H9 (cell line): ENCODE measurements around the gene TAOK1. TPM values are rescaled to one million over a fixed set of nuclear protein-coding genes. Genes with fewer than 3 reads are reported as not detected.

ENCODE experiments used
- DNase-seq: peaks from one replicate; pipeline ENCODE4 v3.0.0-alpha.2; 2017
- H2AFZ ChIP-seq: one replicate; pipeline ENCODE4 v1.6.1; 2013; ENCODE audit warnings: mild to moderate bottlenecking, low read length, control low read depth, moderate library complexity
- H2AK5ac ChIP-seq: 2 replicates; pipeline ENCODE4 v1.6.1; 2013; ENCODE audit warnings: low read length, control low read depth, mixed read lengths; ENCODE audit not compliant: insufficient read length
- H2BK120ac ChIP-seq: one replicate; pipeline ENCODE4 v1.6.1; 2013; ENCODE audit warnings: low read depth, mild to moderate bottlenecking, low read length, control low read depth, inconsistent platforms; ENCODE audit not compliant: poor library complexity, severe bottlenecking
- H2BK12ac ChIP-seq: 2 replicates; pipeline ENCODE4 v1.6.1; 2013; ENCODE audit warnings: low read length, control low read depth, mixed read lengths, low read depth; ENCODE audit not compliant: insufficient read length
- H2BK15ac ChIP-seq: 2 replicates; pipeline ENCODE4 v1.6.1; 2013; ENCODE audit warnings: low read depth, low read length, control low read depth
- H2BK20ac ChIP-seq: one replicate; pipeline ENCODE4 v1.6.1; 2013; ENCODE audit warnings: low read depth, mild to moderate bottlenecking, low read length, control low read depth, inconsistent platforms; ENCODE audit not compliant: poor library complexity, severe bottlenecking
- H2BK5ac ChIP-seq: 2 replicates; pipeline ENCODE4 v1.6.1; 2013; ENCODE audit warnings: low read length, control low read depth, mixed read lengths; ENCODE audit not compliant: insufficient read length
- H3K14ac ChIP-seq: 2 replicates; pipeline ENCODE4 v1.6.1; 2013; ENCODE audit warnings: low read length, control low read depth; ENCODE audit not compliant: insufficient read depth
- H3K18ac ChIP-seq: 2 replicates; pipeline ENCODE4 v1.6.1; 2013; ENCODE audit warnings: low read depth, mild to moderate bottlenecking, mixed read lengths, low read length, control low read depth; ENCODE audit not compliant: insufficient read length
- H3K23ac ChIP-seq: 2 replicates; pipeline ENCODE4 v1.6.1; 2013; ENCODE audit warnings: low read length, control low read depth, mixed read lengths, low read depth; ENCODE audit not compliant: insufficient read length
- H3K23me2 ChIP-seq: 2 replicates; pipeline ENCODE4 v1.6.1; 2013; ENCODE audit warnings: low read depth, mild to moderate bottlenecking, mixed read lengths, low read length, control low read depth; ENCODE audit not compliant: insufficient read length, poor library complexity, severe bottlenecking
- H3K27ac ChIP-seq: 2 replicates; pipeline ENCODE4 v1.5.1; 2013; ENCODE audit warnings: low read length, control low read depth, mixed read lengths, low read depth; ENCODE audit not compliant: insufficient read length
- H3K27me3 ChIP-seq: 2 replicates; pipeline ENCODE4 v1.6.1; 2013; ENCODE audit warnings: low read length, control low read depth, inconsistent platforms; ENCODE audit not compliant: insufficient read depth
- H3K4ac ChIP-seq: 2 replicates; pipeline ENCODE4 v1.6.1; 2013; ENCODE audit warnings: low read depth, mild to moderate bottlenecking, control low read depth, inconsistent platforms, low read length, moderate library complexity
- H3K4me1 ChIP-seq: 2 replicates; pipeline ENCODE4 v1.6.1; 2013; ENCODE audit warnings: low read length, control low read depth, inconsistent platforms; ENCODE audit not compliant: insufficient read depth
- H3K4me2 ChIP-seq: 2 replicates; pipeline ENCODE4 v1.6.1; 2013; ENCODE audit warnings: low read length, control low read depth, mixed read lengths; ENCODE audit not compliant: insufficient read length, insufficient read depth
- H3K56ac ChIP-seq: 2 replicates; pipeline ENCODE4 v1.6.1; 2013; ENCODE audit warnings: low read depth, mild to moderate bottlenecking, mixed read lengths, low read length, control low read depth; ENCODE audit not compliant: insufficient read length
- H3K79me1 ChIP-seq: 2 replicates; pipeline ENCODE4 v1.6.1; 2013; ENCODE audit warnings: low read depth, mild to moderate bottlenecking, moderate library complexity, low read length, control low read depth, inconsistent platforms; ENCODE audit not compliant: insufficient read depth, poor library complexity, severe bottlenecking
- H3K79me2 ChIP-seq: 2 replicates; pipeline ENCODE4 v1.6.1; 2013; ENCODE audit warnings: low read length, control low read depth, inconsistent platforms; ENCODE audit not compliant: insufficient read depth
- H3K9ac ChIP-seq: 2 replicates; pipeline ENCODE4 v1.6.1; 2013; ENCODE audit warnings: low read length, control low read depth, mixed read lengths; ENCODE audit not compliant: insufficient read length; ENCODE audit errors: extremely low read depth
- H3K9me3 ChIP-seq: one replicate; pipeline ENCODE4 v1.6.1; 2013; ENCODE audit warnings: low read depth, low read length, inconsistent platforms; ENCODE audit not compliant: control insufficient read depth
- H3T11ph ChIP-seq: one replicate; pipeline ENCODE4 v1.6.1; 2013; ENCODE audit warnings: mild to moderate bottlenecking, low read length, control low read depth, inconsistent platforms
- H4K20me1 ChIP-seq: one replicate; pipeline ENCODE4 v1.6.1; 2013; ENCODE audit not compliant: control insufficient read depth, insufficient read length, insufficient read depth
- H4K5ac ChIP-seq: 2 replicates; pipeline ENCODE4 v1.6.1; 2013; ENCODE audit warnings: low read depth, mild to moderate bottlenecking, mixed read lengths, low read length, control low read depth; ENCODE audit not compliant: insufficient read length
- H4K8ac ChIP-seq: replicated peaks from 2 replicates; pipeline ENCODE4 v1.6.1; 2013; ENCODE audit warnings: low read length, control low read depth, mixed read lengths, low read depth; ENCODE audit not compliant: insufficient read length
- H4K91ac ChIP-seq: 2 replicates; pipeline ENCODE4 v1.6.1; 2013; ENCODE audit warnings: low read depth, mild to moderate bottlenecking, moderate library complexity, mixed read lengths, low read length, control low read depth; ENCODE audit not compliant: insufficient read length
- H3K27ac Mint-ChIP-seq, 3 experiments: 2 replicates in 2 of 3; 3 replicates in 1 of 3; pipeline ENCODE4 v1.8.0; 2020 to 2021; ENCODE audit warnings: mixed read lengths in 3 of 3, mild to moderate bottlenecking in 1 of 3, moderate library complexity in 1 of 3
- H3K27me3 Mint-ChIP-seq: 2 replicates; pipeline ENCODE4 v1.8.0; 2021; ENCODE audit warnings: low read depth, mild to moderate bottlenecking, moderate library complexity, mixed read lengths
- H3K36me3 Mint-ChIP-seq, 3 experiments: 2 replicates in 2 of 3; 3 replicates in 1 of 3; pipeline ENCODE4 v1.8.0; 2020 to 2021; ENCODE audit warnings: low read depth in 3 of 3, mixed read lengths in 3 of 3; ENCODE audit not compliant: insufficient read depth in 1 of 3
- H3K4me1 Mint-ChIP-seq, 2 experiments: 2 replicates each; pipeline ENCODE4 v1.8.0; 2020; ENCODE audit warnings: mixed read lengths in 2 of 2
- H3K4me3 Mint-ChIP-seq, 2 experiments: 2 replicates in 1 of 2; 3 replicates in 1 of 2; pipeline ENCODE4 v1.8.0; 2020 to 2021; ENCODE audit warnings: mild to moderate bottlenecking in 2 of 2, mixed read lengths in 2 of 2, moderate library complexity in 1 of 2
- H3K9me3 Mint-ChIP-seq, 2 experiments: 2 replicates in 1 of 2; 3 replicates in 1 of 2; pipeline ENCODE4 v1.8.0; 2020; ENCODE audit warnings: mild to moderate bottlenecking in 2 of 2, mixed read lengths in 2 of 2, moderate library complexity in 1 of 2
- CTCF ChIP-seq: fragments of 200-600 bp; sonication (generic); conservative IDR thresholded peaks from 3 replicates; pipeline ENCODE4 v1.8.0; 2021; ENCODE audit warnings: antibody characterized with exemption, mild to moderate bottlenecking
- total RNA-seq: library from RNA; stranded (reverse); gene quantifications from 2 replicates; pipeline ENCODE4 v1.2.1, GENCODE V29; 2021

Gene TAOK1
- total RNA-seq, 1 experiment from 2014 or later = 93.0 TPM

GRCh38 chr17:29368161-29368560 is 22.0 kb upstream of the TAOK1 start:
- Histone ChIP-seq H3K9me3 (no peaks in the 10 kb centered on the region), H2BK15ac (no peak overlapping the region), H4K5ac (no peak overlapping the region), H2AFZ (no peak overlapping the region), H2BK20ac (no peak overlapping the region), H3K4me2 (no peak overlapping the region), H2BK5ac (no peak overlapping the region), H3K23ac (no peak overlapping the region), H3T11ph (no peak overlapping the region), H3K14ac (no peak overlapping the region), H4K8ac (no peak overlapping the region), H3K56ac (no peak overlapping the region), H3K9ac (no peak overlapping the region), H4K20me1 (no peaks in the 10 kb centered on the region), H3K4me1 (no peaks in the 10 kb centered on the region; the same call in 1 of the 2 replicates), H2AK5ac (no peak overlapping the region), H3K18ac (no peak overlapping the region), H3K4ac (no peak overlapping the region), H3K27ac (no peak overlapping the region), H2BK12ac (no peak overlapping the region), H3K79me2 (no peaks in the 10 kb centered on the region), H4K91ac (no peak overlapping the region), H3K27me3 (no peaks in the 10 kb centered on the region), H3K79me1 (no peaks in the 10 kb centered on the region), H3K23me2 (peaks cover 3% of the 10 kb centered on the region), H2BK120ac (no peak overlapping the region)
- Mint-ChIP-seq H3K36me3 (no peaks in the 10 kb centered on the region; a peak in 1 of 7 replicates), H3K4me3 (no peak overlapping the region), H3K27me3 (no peaks in the 10 kb centered on the region), H3K4me1 (peaks cover 0 to 3% of the 10 kb centered on the region in 2 experiments; a peak in 1 of 4 replicates), H3K27ac (no peak overlapping the region), H3K9me3 (no peaks in the 10 kb centered on the region)
- no peak for TF ChIP-seq CTCF
- DNase-seq = no peak
